ENCODE data around the gene REC8.
"Not testable (repeated sequence)": the region's sequence is repeated elsewhere in the genome, so short reads cannot be mapped to it uniquely, and the experiment has no call there.

Gene REC8

GRCh38 chr14:24204163-24205146, 32.6 kb downstream of the REC8 start:
- no peak for DNase-seq (ENCODE audit: low read depth)

DNA sequence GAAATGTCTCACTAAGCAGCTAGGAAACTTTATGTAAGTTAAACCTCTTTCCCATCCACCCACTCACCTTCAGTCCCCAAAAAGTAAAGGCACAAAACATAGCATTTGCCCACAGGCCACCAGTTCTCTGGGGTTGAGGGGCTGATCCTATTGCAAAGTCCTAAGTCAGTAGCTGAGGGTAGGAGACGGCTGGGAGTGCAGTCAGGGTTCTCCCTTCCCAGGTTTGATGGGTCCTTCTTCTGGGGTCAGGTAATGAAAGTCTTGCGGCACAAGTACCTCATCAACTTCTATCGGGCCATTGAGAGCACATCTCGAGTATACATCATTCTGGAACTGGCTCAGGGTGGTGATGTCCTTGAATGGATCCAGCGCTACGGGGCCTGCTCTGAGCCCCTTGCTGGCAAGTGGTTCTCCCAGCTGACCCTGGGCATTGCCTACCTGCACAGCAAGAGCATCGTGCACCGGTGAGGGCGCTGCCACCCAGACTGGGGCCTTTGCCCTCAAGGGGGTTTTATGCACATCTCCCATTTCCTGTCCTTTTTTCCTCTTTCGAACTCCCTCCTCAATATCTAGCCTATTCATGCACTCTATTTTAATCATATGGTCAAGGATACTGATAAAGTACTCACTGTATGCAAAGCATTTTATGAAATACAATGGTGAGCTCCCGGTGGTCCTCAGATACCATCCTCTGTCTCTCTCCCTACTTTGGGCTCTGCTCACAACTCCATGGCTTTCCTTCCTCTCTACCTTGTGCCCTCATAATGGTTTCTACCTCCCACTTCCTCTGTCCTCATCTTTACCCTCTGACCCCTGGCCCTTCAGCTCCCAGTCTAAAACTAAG, 34.6 kb downstream of the REC8 start:
- DNase-seq (ENCODE audit: low read depth): no peak

- no peak for DNase-seq (ENCODE audit: low read depth)
Observed at GRCh38 chr14:24207104-24207551, 35.2 kb downstream of the REC8 start.

DNA sequence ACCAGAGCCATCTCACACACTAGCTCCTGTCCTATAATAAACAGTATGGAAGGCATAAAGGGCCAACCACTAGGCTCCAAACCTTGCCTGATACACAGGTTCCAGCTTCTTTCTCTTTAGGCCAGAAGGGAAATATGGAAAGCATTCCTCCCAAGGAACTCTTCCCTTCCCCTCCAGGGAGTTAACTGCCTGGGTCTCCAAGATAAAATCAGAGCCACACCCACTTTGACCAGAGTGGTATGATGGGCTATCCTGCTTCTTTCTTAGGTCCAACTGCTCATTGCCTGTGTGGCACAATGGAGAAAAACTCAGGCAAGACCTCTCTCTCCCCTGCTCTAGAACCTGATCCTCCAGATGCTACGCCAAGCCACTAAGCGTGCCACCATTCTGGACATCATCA, 35.7 kb downstream of the REC8 start:
- DNase-seq (ENCODE audit: low read depth): no peak

- no peak for DNase-seq (ENCODE audit: low read depth)
Observed at GRCh38 chr14:24211311-24211710, 39.4 kb downstream of the REC8 start.

GRCh38 chr14:24212924-24213865, 41.3 kb downstream of the REC8 start, which contains the start of gene CHMP4A:
Gene CHMP4A (minus strand): TSS chr14:24213488. CDS start chr14:24213439, 49 bp downstream.
- DNase-seq (ENCODE audit: low read depth): peak; percentile 98

DNA sequence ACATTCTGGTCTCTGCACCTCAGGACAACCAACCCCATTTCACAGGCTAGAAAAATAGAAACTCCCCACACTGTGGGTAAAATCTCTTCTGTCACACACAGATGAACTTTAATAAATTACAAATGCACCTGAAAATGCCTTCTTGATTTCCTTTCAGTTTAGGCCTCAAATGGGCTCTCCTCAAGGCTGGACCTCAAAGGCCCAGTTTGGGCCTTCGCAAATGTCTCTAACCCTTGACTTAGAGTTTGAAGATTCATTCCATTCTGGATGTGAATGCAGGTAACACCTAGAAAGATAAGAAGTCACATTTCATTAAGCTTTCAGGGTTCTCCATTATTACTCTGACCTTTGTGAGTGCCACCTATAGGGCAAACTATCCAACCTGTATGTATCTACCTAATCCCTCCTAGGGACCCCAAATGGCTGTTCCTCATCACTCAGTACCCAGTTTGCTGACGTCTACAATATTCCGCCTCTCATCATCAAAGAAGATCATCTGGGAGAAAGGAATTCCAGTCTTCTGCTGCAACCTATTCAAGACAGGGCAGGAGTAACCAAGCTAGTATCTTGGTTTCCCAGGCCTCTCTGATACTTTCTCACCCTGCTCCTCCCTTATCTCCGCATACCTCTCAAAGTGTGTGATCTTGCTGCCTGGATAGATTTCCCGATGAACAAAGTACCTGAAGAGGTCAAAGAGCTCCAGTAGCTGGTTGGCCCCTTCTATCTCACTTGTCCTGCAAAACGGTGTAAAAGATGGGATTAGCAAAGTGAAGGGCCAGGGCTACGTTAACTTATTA, 42.2 kb downstream of the REC8 start:
- no peak for DNase-seq (ENCODE audit: low read depth)

GRCh38 chr14:24215495-24216344, 43.8 kb downstream of the REC8 start, which contains the start of gene MDP1:
Gene MDP1 (minus strand): TSS chr14:24216066. CDS start chr14:24215955, 111 bp downstream.
- peak; percentile 87 for DNase-seq (ENCODE audit: low read depth)

- DNase-seq (ENCODE audit: low read depth): no peak
Observed at GRCh38 chr14:24216345-24216699, 44.4 kb downstream of the REC8 start.

GRCh38 chr14:24216876-24217275, 45.0 kb downstream of the REC8 start:
- not testable (repeated sequence) for DNase-seq (ENCODE audit: low read depth)

DNA sequence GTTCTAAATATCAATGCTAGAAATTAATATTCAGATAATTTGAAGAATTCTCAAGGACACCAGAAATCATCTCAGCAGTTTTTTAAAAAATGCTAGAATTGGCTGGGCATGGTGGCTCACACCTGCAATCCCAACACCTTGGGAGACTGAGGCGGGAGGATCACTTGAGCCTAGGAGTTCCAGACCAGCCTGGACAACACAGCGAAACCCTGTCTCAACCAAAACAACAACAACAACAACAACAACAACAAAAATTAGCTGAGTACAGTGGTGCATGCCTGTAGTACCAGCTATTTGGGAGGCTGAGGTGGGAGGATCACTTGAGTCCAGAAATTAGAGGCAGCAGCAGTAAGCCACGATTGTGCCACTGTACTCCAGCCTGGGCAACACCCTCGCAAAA, 47.2 kb downstream of the REC8 start:
- DNase-seq (ENCODE audit: low read depth): no peak

DNA sequence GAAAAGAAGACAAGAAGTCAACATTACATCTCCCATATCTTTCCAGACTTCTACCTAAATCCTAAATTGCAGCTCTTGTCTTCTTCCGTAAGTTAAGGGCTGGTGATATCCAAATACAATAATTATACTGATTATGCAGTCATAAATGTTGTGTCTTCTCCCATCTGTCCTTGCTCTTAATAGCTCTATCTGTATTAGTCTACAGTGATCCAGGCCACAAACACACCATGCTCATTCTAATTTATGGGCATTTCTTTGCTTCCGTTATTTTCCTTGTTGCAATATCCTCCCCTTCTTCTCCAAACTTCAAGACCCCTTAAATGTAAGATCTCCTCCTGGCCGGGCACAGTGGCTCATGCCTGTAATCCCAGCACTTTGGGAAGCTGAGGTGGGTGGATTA, 47.6 kb downstream of the REC8 start:
- no peak for DNase-seq (ENCODE audit: low read depth)

DNA sequence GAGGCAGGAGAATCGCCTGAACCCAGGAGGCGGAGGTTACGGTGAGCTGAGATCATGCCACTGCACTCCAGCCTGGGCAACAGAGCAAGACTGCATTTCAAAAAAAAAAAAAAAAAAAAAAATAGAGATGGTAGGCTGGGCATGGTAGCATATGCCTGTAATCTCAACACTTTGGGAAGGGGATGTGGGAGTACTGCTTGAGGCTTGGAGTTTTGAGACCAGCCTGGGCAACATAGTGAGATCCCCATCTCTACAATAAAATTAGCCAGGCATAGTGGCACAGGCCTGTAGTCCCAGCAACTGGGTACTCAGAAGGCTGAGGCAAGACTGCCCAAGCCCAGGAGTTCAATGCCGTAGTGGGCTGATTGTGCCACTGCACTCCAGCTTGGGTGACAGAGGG, 51.1 kb downstream of the REC8 start:
- DNase-seq (ENCODE audit: low read depth): not testable (repeated sequence)

- DNase-seq (ENCODE audit: low read depth): peak; percentile 41
Observed at GRCh38 chr14:24224618-24225071, 52.8 kb downstream of the REC8 start.

DNA sequence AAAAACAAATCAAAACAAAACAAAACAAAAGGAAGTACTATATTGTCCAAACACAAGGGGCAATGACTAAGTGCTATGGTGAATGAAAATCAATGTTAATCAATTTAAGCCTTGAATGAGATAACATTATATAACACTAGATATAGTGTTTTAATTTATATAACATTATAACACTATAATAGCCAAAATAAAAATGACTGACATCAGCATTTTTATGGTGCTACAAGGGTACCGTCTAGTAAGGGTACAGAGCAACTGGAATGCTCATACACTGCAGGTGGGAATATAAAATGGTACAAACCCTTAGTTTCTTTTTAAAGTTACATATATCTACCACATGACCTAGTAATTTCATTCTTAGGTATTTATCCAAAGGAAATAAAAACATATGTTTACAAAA, 54.6 kb downstream of the REC8 start:
- DNase-seq (ENCODE audit: low read depth): no peak

DNA sequence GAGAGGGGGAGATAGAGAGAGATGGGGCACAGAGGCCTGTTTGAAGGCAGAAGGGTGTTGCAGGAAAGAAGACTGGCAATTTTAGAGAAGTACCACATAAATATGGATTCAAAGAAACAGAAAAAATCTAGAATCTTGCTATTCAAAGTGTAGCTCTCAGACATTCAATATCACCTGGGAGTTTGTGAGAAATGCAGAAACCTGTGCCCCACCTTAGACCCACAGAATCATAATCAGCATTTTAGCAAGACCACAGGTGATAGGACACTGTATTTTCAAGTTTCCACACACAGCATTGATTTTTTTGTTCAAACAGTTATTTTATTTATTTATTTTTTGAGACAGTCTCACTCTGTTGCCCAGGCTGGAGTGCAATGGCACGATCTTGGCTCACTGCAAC, 57.0 kb downstream of the REC8 start:
- DNase-seq (ENCODE audit: low read depth): no peak
